NCI-H187 (cell line): ENCODE measurements around the gene CADM2.

Experiments
- DNase-seq, 2 experiments: peaks; one replicate each; lab custom pipeline; 2025; lab: John Stamatoyannopoulos, UW

The CADM2 gene

GRCh38 chr3:84984429-84984828 lies 25.6 kb downstream of the CADM2 start:
- no peak for DNase-seq

- DNase-seq: no peak
Measured at GRCh38 chr3:84985795-84986194, 27.0 kb downstream of the CADM2 start.

- DNase-seq: no peak
Measured at GRCh38 chr3:84987706-84988504, 29.1 kb downstream of the CADM2 start.

- DNase-seq: no peak
Measured at GRCh38 chr3:84989102-84989501, 30.3 kb downstream of the CADM2 start.

GRCh38 chr3:84991422-84991900 lies 32.7 kb downstream of the CADM2 start:
- no peak for DNase-seq

GRCh38 chr3:84993956-84994355 lies 35.2 kb downstream of the CADM2 start:
- no peak for DNase-seq

GRCh38 chr3:84998545-84998944 lies 39.8 kb downstream of the CADM2 start:
- no peak for DNase-seq

- no peak for DNase-seq
Measured at GRCh38 chr3:85003479-85003878, 44.7 kb downstream of the CADM2 start.

GRCh38 chr3:85004147-85004546 lies 45.4 kb downstream of the CADM2 start:
- no peak for DNase-seq

- no peak for DNase-seq
Measured at GRCh38 chr3:85005946-85006345, 47.2 kb downstream of the CADM2 start.

GRCh38 chr3:85007195-85008094 lies 48.7 kb downstream of the CADM2 start:
- DNase-seq: no peak

GRCh38 chr3:85020828-85021227 lies 62.0 kb downstream of the CADM2 start:
- no peak for DNase-seq

GRCh38 chr3:85030052-85030451 lies 71.3 kb downstream of the CADM2 start:
- no peak for DNase-seq

GRCh38 chr3:85037203-85037602 lies 78.4 kb downstream of the CADM2 start:
- DNase-seq: no peak

- no peak for DNase-seq
Measured at GRCh38 chr3:85041001-85041400, 82.2 kb downstream of the CADM2 start.

GRCh38 chr3:85041562-85042055 lies 82.8 kb downstream of the CADM2 start:
- no peak for DNase-seq

GRCh38 chr3:85050821-85051220 lies 92.0 kb downstream of the CADM2 start:
- DNase-seq: no peak

GRCh38 chr3:85051786-85052185 lies 93.0 kb downstream of the CADM2 start:
- DNase-seq: no peak

GRCh38 chr3:85053626-85054025 lies 94.8 kb downstream of the CADM2 start:
- DNase-seq: no peak

GRCh38 chr3:85054579-85054978 lies 95.8 kb downstream of the CADM2 start:
- no peak for DNase-seq

GRCh38 chr3:85068911-85069310 lies 110.1 kb downstream of the CADM2 start:
- no peak for DNase-seq

GRCh38 chr3:85074003-85074402 lies 115.2 kb downstream of the CADM2 start:
- DNase-seq: no peak

- DNase-seq: no peak
Measured at GRCh38 chr3:85075663-85076062, 116.9 kb downstream of the CADM2 start.
